SK-N-SH (cell line): ENCODE data around the gene CSNK1D.

Experiments used
- CHD2 ChIP-seq: fragments of 150-350 bp; IDR thresholded peaks from 2 replicates; pipeline ENCODE4 v1.6.1; 2018; ENCODE audit warnings: low read length; ENCODE audit not compliant: partially characterized antibody
- CTCF ChIP-seq: fragments of 200-600 bp; sonication (generic); IDR thresholded peaks from 2 replicates; pipeline ENCODE4 v1.6.1; 2017; ENCODE audit warnings: antibody characterized with exemption, mild to moderate bottlenecking, moderate library complexity
- EP300 ChIP-seq, 2 experiments: IDR thresholded peaks; 2 replicates each; pipeline versions ENCODE4 v1.4.0 to v1.6.1; 2012; ENCODE audit warnings: borderline replicate concordance in 1 of 2, low read depth in 1 of 2, low read length in 1 of 2
- FOXM1 ChIP-seq: IDR thresholded peaks from 2 replicates; pipeline ENCODE4 v1.4.0; 2012; ENCODE audit warnings: low read depth, mild to moderate bottlenecking
- IRF3 ChIP-seq: fragments of 150-350 bp; IDR thresholded peaks from 2 replicates; pipeline ENCODE4 v1.6.1; 2016; ENCODE audit warnings: mild to moderate bottlenecking, low read depth, low read length
- JUND ChIP-seq: IDR thresholded peaks from 2 replicates; pipeline ENCODE4 v1.4.0; 2012
- POLR2AphosphoS5 ChIP-seq: IDR thresholded peaks from 2 replicates; pipeline ENCODE4 v1.6.1; 2012; ENCODE audit warnings: low read depth, low read length
- RFX5 ChIP-seq: IDR thresholded peaks from 2 replicates; pipeline ENCODE4 v1.6.1; 2012; ENCODE audit warnings: mild to moderate bottlenecking, improper control_type of control experiment, low read length
- TAF1 ChIP-seq: IDR thresholded peaks from 2 replicates; pipeline ENCODE4 v1.6.1; 2012; ENCODE audit warnings: low read depth, mild to moderate bottlenecking, low read length, moderate library complexity, borderline replicate concordance
- USF1 ChIP-seq: IDR thresholded peaks from 2 replicates; pipeline ENCODE4 v1.4.0; 2012; ENCODE audit warnings: low read depth, borderline replicate concordance
- YY1 ChIP-seq: IDR thresholded peaks from 2 replicates; pipeline ENCODE4 v1.4.0; 2012; ENCODE audit warnings: low read depth, mild to moderate bottlenecking

GRCh38 chr17:82280537-82280936 lies 7.0 kb upstream of the CSNK1D start:
- TF ChIP-seq CHD2 (no peak), CTCF (no peak), IRF3 (no peak), YY1 (no peak), POLR2AphosphoS5 (no peak), JUND (no peak), TAF1 (no peak), FOXM1 (no peak), USF1 (no peak), EP300 (IDR thresholded peaks at IDR 0.05; ENCODE audit: borderline replicate concordance in 1 of 2, low read depth in 1 of 2, low read length in 1 of 2) (no peak), RFX5 (no peak)
